Naive thymus-derived CD4-positive, alpha-beta T cell (primary cell): ENCODE measurements around the gene BTBD8. TPM values are rescaled to one million over a fixed set of nuclear protein-coding genes. Genes with fewer than 3 reads are reported as not detected.

Experiments used
- ATAC-seq: fragments of 150-1000 bp; cut with Tn5 transposase; 2 replicates; pipeline ENCODE4 v1.10.0; 2021; ENCODE audit warnings: mild to moderate bottlenecking, moderate library complexity
- CTCF ChIA-PET: fragments of 350-600 bp; sonication (Branson Sonifier 250); formaldehyde crosslinking; loops from one replicate; lab custom pipeline; 2021; ENCODE audit warnings: antibody characterized with exemption; lab: Charles Lee
- POLR2A ChIA-PET: fragments of 350-600 bp; sonication (Branson Sonifier 250); formaldehyde crosslinking; loops from one replicate; lab custom pipeline; 2021; ENCODE audit warnings: antibody characterized with exemption, inconsistent platforms; lab: Charles Lee
- DNase-seq, 9 donors: peaks; one replicate each; pipeline versions ENCODE4 v3.0.0 to v3.0.0-alpha.2; 2020 to 2022; ENCODE audit warnings: mixed read lengths in 1 of 9
- H3K27ac ChIP-seq: one replicate; pipeline ENCODE4 v1.7.0; 2013; ENCODE audit warnings: mild to moderate bottlenecking, low read depth, low read length, moderate library complexity
- H3K27me3 ChIP-seq, 2 donors: one replicate each; pipeline ENCODE4 v1.7.0; 2013; ENCODE audit warnings: low read length in 2 of 2, mild to moderate bottlenecking in 2 of 2, moderate library complexity in 2 of 2; ENCODE audit not compliant: control insufficient read depth in 2 of 2, insufficient read depth in 2 of 2
- H3K36me3 ChIP-seq, 3 experiments: 1 replicate in 2 of 3; 2 replicates in 1 of 3; pipeline ENCODE4 v1.7.0; 2013; ENCODE audit warnings: low read length in 3 of 3, mild to moderate bottlenecking in 3 of 3, moderate library complexity in 1 of 3; ENCODE audit not compliant: insufficient read depth in 3 of 3, control insufficient read depth in 2 of 3
- H3K4me1 ChIP-seq, 2 donors: one replicate each; pipeline ENCODE4 v1.7.0; 2013; ENCODE audit warnings: low read length in 2 of 2, mild to moderate bottlenecking in 2 of 2, moderate library complexity in 1 of 2; ENCODE audit not compliant: control insufficient read depth in 2 of 2, insufficient read depth in 2 of 2
- H3K4me3 ChIP-seq: 2 replicates; pipeline ENCODE4 v1.7.0; 2013; ENCODE audit warnings: mild to moderate bottlenecking, low read length
- H3K9me3 ChIP-seq, 3 experiments: 1 replicate in 2 of 3; 2 replicates in 1 of 3; pipeline ENCODE4 v1.7.0; 2013; ENCODE audit warnings: low read length in 3 of 3; ENCODE audit not compliant: control insufficient read depth in 2 of 3
- H3K27ac Mint-ChIP-seq, 9 donors: one replicate each; pipeline ENCODE4 v1.8.0; 2020 to 2022; ENCODE audit warnings: mixed read lengths in 9 of 9, mild to moderate bottlenecking in 8 of 9, moderate library complexity in 5 of 9, inconsistent platforms in 2 of 9
- H3K27me3 Mint-ChIP-seq, 5 donors: one replicate each; pipeline ENCODE4 v1.8.0; 2021 to 2022; ENCODE audit warnings: mixed read lengths in 5 of 5, mild to moderate bottlenecking in 1 of 5
- H3K36me3 Mint-ChIP-seq, 5 donors: one replicate each; pipeline ENCODE4 v1.8.0; 2020 to 2022; ENCODE audit warnings: mixed read lengths in 5 of 5, mild to moderate bottlenecking in 3 of 5, inconsistent platforms in 1 of 5
- H3K4me1 Mint-ChIP-seq, 7 donors: one replicate each; pipeline ENCODE4 v1.8.0; 2020 to 2022; ENCODE audit warnings: mixed read lengths in 7 of 7, mild to moderate bottlenecking in 3 of 7, inconsistent platforms in 1 of 7
- H3K4me3 Mint-ChIP-seq, 10 donors: one replicate each; pipeline ENCODE4 v1.8.0; 2020 to 2022; ENCODE audit warnings: mild to moderate bottlenecking in 10 of 10, mixed read lengths in 10 of 10, moderate library complexity in 6 of 10, inconsistent platforms in 2 of 10
- H3K9me3 Mint-ChIP-seq, 11 donors: one replicate each; pipeline ENCODE4 v1.8.0; 2020 to 2022; ENCODE audit warnings: mixed read lengths in 11 of 11, mild to moderate bottlenecking in 4 of 11, inconsistent platforms in 1 of 11, moderate library complexity in 1 of 11
- intact Hi-C, 2 donors: fragments of 100-400 bp; cut with micrococcal nuclease; formaldehyde crosslinking; loops; one replicate each; pipeline ENCODE4 v1.15.1; 2023
- polyA plus RNA-seq, 2 donors: library from polyadenylated mRNA; unstranded; fragments of 300-500 nt; fragmentation: Illumina TruSeq; gene quantifications; one replicate each; pipeline ENCODE4 v1.2.3, GENCODE V29; 2021
- total RNA-seq, 6 experiments: library from RNA in 5 of 6; stranded (reverse) in 5 of 6; gene quantifications; 1 replicate in 5 of 6; 2 replicates in 1 of 6; pipeline ENCODE4 v1.2.3 and lab custom pipeline; 2021 to 2026

BTBD8 gene
- total and polyA plus RNA-seq, 7 experiments from 2014 or later: 1.7 to 11.4 (median 4.6) TPM

- no peaks in the 10 kb centered on the region for H3K27me3 ChIP-seq
- POLR2A ChIA-PET: no interaction called here
- Mint-ChIP-seq H3K4me3 (no peak overlapping the region), H3K4me1 (peaks cover 0 to 17% (median 8%) of the 10 kb centered on the region in 7 donors), H3K27ac (no peak overlapping the region), H3K9me3 (no peaks in the 10 kb centered on the region), H3K27me3 (no peaks in the 10 kb centered on the region), H3K36me3 (peaks cover 0 to 34% (median 24%) of the 10 kb centered on the region in 5 donors)
- no peaks in the 10 kb centered on the region for H3K36me3 ChIP-seq
- H3K4me1 ChIP-seq: no peaks in the 10 kb centered on the region
- no peaks in the 10 kb centered on the region for H3K9me3 ChIP-seq
- H3K27ac ChIP-seq: no peak overlapping the region
- H3K4me3 ChIP-seq: no peak overlapping the region
- DNase-seq (no peak), ATAC-seq (no peak)
- CTCF ChIA-PET: no interaction called here
- intact Hi-C loops: no loop called here
Measured at GRCh38 chr1:92126088-92126487, 45.9 kb downstream of the BTBD8 start.

GRCh38 chr1:92134331-92134730, 54.2 kb downstream of the BTBD8 start:
- H3K27me3 Mint-ChIP-seq: no peaks in the 10 kb centered on the region
- Histone ChIP-seq H3K4me3 (no peak overlapping the region), H3K27me3 (no peaks in the 10 kb centered on the region), H3K36me3 (no peaks in the 10 kb centered on the region), H3K4me1 (no peaks in the 10 kb centered on the region), H3K9me3 (no peaks in the 10 kb centered on the region), H3K27ac (no peak overlapping the region)
- no peak overlapping the region for H3K4me3 Mint-ChIP-seq
- ChIA-PET POLR2A (no interaction called here), CTCF (no interaction called here)
- no peaks in the 10 kb centered on the region for H3K9me3 Mint-ChIP-seq
- H3K4me1 Mint-ChIP-seq: peaks cover 0 to 8% (median 0%) of the 10 kb centered on the region in 7 donors
- DNase-seq (no peak), ATAC-seq (no peak)
- peaks cover 2 to 65% (median 49%) of the 10 kb centered on the region in 5 donors for H3K36me3 Mint-ChIP-seq
- intact Hi-C loops: no loop called here
- no peak overlapping the region for H3K27ac Mint-ChIP-seq

- DNase-seq (no peak), ATAC-seq (no peak)
- POLR2A ChIA-PET: no interaction called here
- Mint-ChIP-seq H3K27me3 (no peaks in the 10 kb centered on the region), H3K27ac (no peak overlapping the region), H3K36me3 (peaks cover 0 to 51% (median 34%) of the 10 kb centered on the region in 5 donors), H3K4me1 (peaks cover 0 to 8% (median 0%) of the 10 kb centered on the region in 7 donors), H3K4me3 (no peak overlapping the region), H3K9me3 (no peaks in the 10 kb centered on the region)
- H3K27me3 ChIP-seq: no peaks in the 10 kb centered on the region
- no peak overlapping the region for H3K4me3 ChIP-seq
- no peaks in the 10 kb centered on the region for H3K36me3 ChIP-seq
- intact Hi-C loops: no loop called here
- CTCF ChIA-PET: no interaction called here
- H3K27ac ChIP-seq: no peak overlapping the region
- H3K4me1 ChIP-seq: no peaks in the 10 kb centered on the region
- H3K9me3 ChIP-seq: no peaks in the 10 kb centered on the region
Measured at GRCh38 chr1:92136341-92136740, 56.2 kb downstream of the BTBD8 start.

DNA sequence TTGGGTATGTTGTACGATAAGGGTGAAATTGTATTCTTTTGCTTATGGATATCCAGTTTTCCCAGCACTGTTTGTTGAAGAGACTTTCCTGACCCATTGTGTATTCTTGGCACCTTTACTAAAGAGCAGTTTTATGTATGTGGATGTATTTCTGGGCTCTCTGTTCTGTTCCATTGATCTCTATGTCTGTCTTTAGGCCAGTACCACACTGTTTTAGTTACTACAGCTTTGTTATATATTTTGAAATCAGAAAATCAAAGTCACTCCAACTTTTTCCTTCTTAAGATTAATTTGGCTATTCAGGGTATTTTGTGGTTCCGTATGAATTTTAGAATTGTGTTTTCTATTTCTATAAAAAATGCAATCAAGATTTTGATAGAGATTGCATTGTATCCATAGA, 74.8 kb downstream of the BTBD8 start:
- Histone ChIP-seq H3K9me3 (peaks cover 0 to 8% (median 3%) of the 10 kb centered on the region in 3 experiments), H3K27me3 (no peaks in the 10 kb centered on the region), H3K36me3 (no peaks in the 10 kb centered on the region), H3K4me3 (no peak overlapping the region), H3K4me1 (no peaks in the 10 kb centered on the region), H3K27ac (no peak overlapping the region)
- ATAC-seq (no peak), DNase-seq (no peak)
- intact Hi-C loops: no loop called here
- H3K36me3 Mint-ChIP-seq: peaks cover 10 to 71% (median 42%) of the 10 kb centered on the region in 5 donors
- peaks cover 3 to 34% (median 21%) of the 10 kb centered on the region in 11 donors for H3K9me3 Mint-ChIP-seq
- H3K27ac Mint-ChIP-seq: no peak overlapping the region
- ChIA-PET POLR2A (no interaction called here), CTCF (no interaction called here)
- H3K4me1 Mint-ChIP-seq: no peaks in the 10 kb centered on the region
- no peak overlapping the region for H3K4me3 Mint-ChIP-seq
- H3K27me3 Mint-ChIP-seq: no peaks in the 10 kb centered on the region

DNA sequence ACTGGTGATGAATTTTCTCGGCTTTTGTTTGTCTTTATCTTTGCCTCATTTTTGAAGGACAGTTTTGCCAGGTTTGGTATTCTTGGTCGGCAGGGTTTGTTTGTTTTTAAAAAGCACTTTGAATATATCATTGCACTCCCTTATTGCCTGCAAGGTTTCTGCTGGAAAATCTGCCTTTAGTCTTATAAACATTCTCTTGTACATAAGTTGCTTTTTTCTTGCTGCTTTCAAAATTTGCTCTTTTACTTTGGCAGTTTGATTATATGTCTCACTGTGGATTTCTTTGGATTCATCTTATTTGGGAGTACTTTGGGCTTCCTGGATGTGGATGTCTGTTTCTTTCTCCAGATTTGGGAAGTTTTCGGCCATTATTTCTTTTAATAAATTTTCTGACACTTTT, 79.4 kb downstream of the BTBD8 start:
- no peak for DNase-seq
- Mint-ChIP-seq H3K27ac (no peak overlapping the region), H3K27me3 (no peaks in the 10 kb centered on the region), H3K4me1 (peaks cover 0 to 7% (median 0%) of the 10 kb centered on the region in 7 donors), H3K36me3 (peaks cover 19 to 78% (median 59%) of the 10 kb centered on the region in 5 donors), H3K9me3 (peaks cover 9 to 45% (median 26%) of the 10 kb centered on the region in 11 donors), H3K4me3 (no peak overlapping the region)
- H3K4me1 ChIP-seq: no peaks in the 10 kb centered on the region
- H3K27me3 ChIP-seq: no peaks in the 10 kb centered on the region
- intact Hi-C loops: no loop called here
- H3K9me3 ChIP-seq: peaks cover 0 to 12% (median 3%) of the 10 kb centered on the region in 3 experiments
- no peak overlapping the region for H3K4me3 ChIP-seq
- no peak overlapping the region for H3K27ac ChIP-seq
- CTCF ChIA-PET: interaction anchor here (0.6 kb wide), 1 partner anchor 41 kb away, joined by 5 read pairs; no protein-coding TSS in a partner anchor
- POLR2A ChIA-PET: no interaction called here
- no peaks in the 10 kb centered on the region for H3K36me3 ChIP-seq
- no peak for ATAC-seq

DNA sequence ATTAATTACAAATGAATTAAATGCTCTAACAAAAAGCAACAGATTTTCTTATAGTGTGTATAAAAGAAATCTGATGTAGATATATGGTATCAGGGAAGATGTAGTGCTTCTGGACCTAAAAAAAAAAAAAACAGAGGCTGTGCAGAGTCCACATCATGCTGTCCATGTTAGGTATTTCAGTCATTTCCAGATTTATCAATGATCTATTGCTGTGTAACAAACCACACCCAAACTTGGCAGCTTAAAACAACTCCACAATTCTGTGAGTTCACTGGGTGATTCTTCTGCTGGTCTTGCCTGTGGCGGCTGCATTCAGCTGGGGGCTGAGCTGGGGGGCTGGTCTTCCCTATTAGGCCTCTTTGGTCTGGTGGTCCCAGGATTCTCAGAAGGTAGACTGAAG, 85.2 kb downstream of the BTBD8 start:
- ATAC-seq: no peak
- H3K4me1 ChIP-seq: no peaks in the 10 kb centered on the region

DNA sequence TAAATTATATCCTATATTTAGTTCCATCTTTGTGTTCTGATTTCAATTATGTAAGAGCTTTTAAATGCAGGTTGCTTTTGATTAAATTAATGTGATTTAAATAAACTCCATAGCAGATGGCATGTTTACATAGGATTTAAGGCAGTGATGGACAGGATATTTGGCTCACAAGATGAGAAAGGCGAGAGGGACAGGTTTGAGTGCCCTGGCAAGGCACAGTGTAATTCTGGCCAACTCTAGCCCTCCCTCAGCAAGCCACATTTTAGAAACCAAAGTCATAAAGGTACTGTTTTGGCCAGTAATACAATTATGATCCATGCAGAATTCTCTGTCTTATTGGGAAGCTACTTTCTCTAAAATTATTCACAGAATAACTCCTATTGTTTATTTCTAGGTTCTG, 87.0 kb downstream of the BTBD8 start:
- Histone ChIP-seq H3K36me3 (no peaks in the 10 kb centered on the region), H3K4me1 (no peaks in the 10 kb centered on the region), H3K27me3 (no peaks in the 10 kb centered on the region), H3K27ac (no peak overlapping the region), H3K9me3 (no peaks in the 10 kb centered on the region), H3K4me3 (no peak overlapping the region)
- ATAC-seq (no peak), DNase-seq (no peak)
- ChIA-PET CTCF (interaction anchor here (0.6 kb wide), 1 partner anchor 318 kb away, joined by 3 read pairs; no protein-coding TSS in a partner anchor), POLR2A (no interaction called here)
- H3K4me1 Mint-ChIP-seq: peaks cover 0 to 5% (median 0%) of the 10 kb centered on the region in 7 donors
- H3K27ac Mint-ChIP-seq: no peak overlapping the region
- H3K27me3 Mint-ChIP-seq: no peaks in the 10 kb centered on the region
- H3K9me3 Mint-ChIP-seq: no peaks in the 10 kb centered on the region
- intact Hi-C loops: no loop called here
- no peak overlapping the region for H3K4me3 Mint-ChIP-seq
- H3K36me3 Mint-ChIP-seq: peaks cover 2 to 20% (median 14%) of the 10 kb centered on the region in 5 donors

More for the DNA sequence above, 85.2 kb downstream of the BTBD8 start:
- Histone ChIP-seq H3K27ac (no peak overlapping the region), H3K4me3 (no peak overlapping the region), H3K36me3 (no peaks in the 10 kb centered on the region), H3K9me3 (peaks cover 0 to 2% (median 0%) of the 10 kb centered on the region in 3 experiments), H3K27me3 (no peaks in the 10 kb centered on the region)
- H3K4me3 Mint-ChIP-seq: no peak overlapping the region
- peaks cover 0 to 7% (median 0%) of the 10 kb centered on the region in 7 donors for H3K4me1 Mint-ChIP-seq
- no peak overlapping the region for H3K27ac Mint-ChIP-seq
- H3K27me3 Mint-ChIP-seq: no peaks in the 10 kb centered on the region
- no peak for DNase-seq
- POLR2A ChIA-PET: no interaction called here
- H3K9me3 Mint-ChIP-seq: peaks cover 1 to 10% (median 8%) of the 10 kb centered on the region in 11 donors
- CTCF ChIA-PET: no interaction called here
- intact Hi-C loops: no loop called here
- H3K36me3 Mint-ChIP-seq: peaks cover 8 to 34% (median 26%) of the 10 kb centered on the region in 5 donors
